GM12865 (cell line): Measurements from ENCODE around the gene TTC6.

Experiments
- DNase-seq: peaks from one replicate; pipeline ENCODE4 v3.0.0; 2010; ENCODE audit warnings: low read depth
- H3K4me3 ChIP-seq: 2 replicates; pipeline ENCODE4 v1.5.1; 2011; ENCODE audit warnings: mild to moderate bottlenecking, low read depth, low read length, control low read depth
- CTCF ChIP-seq: IDR thresholded peaks from 2 replicates; pipeline ENCODE4 v1.5.1; 2011; ENCODE audit warnings: low read length, control low read depth, low read depth, inconsistent platforms; ENCODE audit not compliant: insufficient read depth; ENCODE audit errors: missing control alignments

TTC6 gene

DNA sequence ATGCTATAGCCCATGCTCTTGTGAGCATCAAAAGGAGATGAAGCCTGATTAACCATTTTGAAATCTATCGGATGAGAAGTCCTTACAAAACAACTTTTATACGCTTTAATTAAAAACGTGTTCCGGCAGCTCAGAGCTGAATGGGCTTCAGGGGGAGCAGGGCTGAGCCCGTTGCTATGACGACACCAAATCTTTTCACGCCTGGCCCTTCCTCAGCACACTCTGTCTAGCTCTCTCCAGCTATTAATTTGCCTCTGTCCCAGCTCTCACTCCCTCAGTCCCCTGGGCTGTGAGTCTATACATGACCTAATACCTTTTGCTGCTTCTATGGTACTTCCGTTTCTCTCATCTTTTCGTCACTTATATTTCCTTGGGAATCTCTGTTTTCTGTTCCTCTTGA, 16.2 kb upstream of the TTC6 start:
- DNase-seq = no peak
- H3K4me3 ChIP-seq = no peak overlapping the region
- no peak for TF ChIP-seq CTCF

- DNase-seq = no peak
- H3K4me3 ChIP-seq = no peak overlapping the region
- TF ChIP-seq CTCF = no peak
Measured at GRCh38 chr14:37580146-37580545, 15.3 kb upstream of the TTC6 start.

GRCh38 chr14:37583358-37584210, 11.8 kb upstream of the TTC6 start:
- no peak for DNase-seq
- TF ChIP-seq CTCF = no peak
- H3K4me3 ChIP-seq = no peak overlapping the region

DNA sequence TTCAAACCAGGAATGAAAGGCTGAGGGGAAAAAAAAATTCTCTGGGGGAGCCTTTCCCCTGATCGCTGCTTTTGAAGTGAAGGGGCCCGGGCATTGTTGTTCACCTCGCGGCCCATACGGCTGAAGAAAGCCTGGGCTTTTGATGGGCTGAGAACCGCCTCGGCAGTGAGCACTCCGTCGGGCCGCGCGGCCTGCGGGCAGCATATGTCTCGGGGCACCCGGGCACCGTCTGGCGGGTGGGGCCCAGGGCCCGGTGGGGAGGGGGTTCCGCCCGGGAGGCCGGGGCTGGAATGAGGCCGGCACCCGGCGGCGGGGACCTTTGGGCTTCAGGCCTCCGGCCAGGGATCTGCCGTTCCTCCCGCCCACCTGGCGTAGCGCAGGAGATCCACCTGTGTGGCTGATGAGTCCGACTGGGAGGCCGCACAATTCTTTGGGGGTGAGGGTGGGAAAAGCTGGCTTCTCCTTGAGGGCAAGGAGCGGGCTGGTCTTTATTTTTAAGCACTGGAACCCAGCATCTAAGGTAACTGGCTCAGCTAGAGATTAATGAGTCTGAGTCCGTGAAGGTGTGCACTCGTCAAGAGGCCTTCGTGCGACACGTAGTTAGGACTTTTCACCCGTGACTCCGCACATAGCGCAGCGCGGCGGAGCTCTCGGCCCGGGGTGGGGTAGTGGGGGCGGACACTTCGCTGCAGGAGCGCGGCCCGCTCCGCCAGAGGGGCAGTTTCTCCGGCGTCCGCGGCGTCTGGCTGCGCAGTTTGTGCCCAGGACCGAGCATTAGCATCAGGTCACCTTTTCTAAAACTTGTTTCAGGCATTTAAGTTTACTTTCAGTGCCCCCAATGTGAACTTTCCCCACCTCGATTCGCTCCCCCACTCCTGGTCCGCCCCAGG, 11.0 kb upstream of the TTC6 start:
- no peak overlapping the region for H3K4me3 ChIP-seq
- no peak for DNase-seq
- no peak for TF ChIP-seq CTCF

DNA sequence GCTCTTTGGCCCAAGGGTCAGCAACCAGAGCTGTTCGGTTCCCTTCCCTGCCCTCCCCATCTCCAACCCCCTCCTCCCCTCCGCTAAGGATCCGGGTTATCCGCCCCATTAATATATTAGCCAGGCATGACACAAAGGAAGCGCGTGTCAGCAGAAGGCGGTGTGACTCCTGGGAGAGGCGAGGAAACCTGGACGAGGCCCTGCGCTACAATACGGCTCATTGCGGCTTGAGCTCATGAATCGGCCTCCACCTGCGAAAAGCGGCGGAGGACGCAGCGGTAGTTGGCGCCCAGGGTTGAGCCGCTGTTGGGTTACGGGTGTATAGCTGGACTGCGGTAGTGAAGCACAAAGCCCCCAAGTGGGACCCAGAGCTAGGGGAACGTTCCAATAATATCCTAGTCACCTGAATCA, 10.3 kb upstream of the TTC6 start:
- H3K4me3 ChIP-seq = no peak overlapping the region
- no peak for DNase-seq
- no peak for TF ChIP-seq CTCF

- DNase-seq = no peak
Measured at GRCh38 chr14:37585971-37586796, 9.2 kb upstream of the TTC6 start.

More at GRCh38 chr14:37585971-37586796, 9.2 kb upstream of the TTC6 start:
- TF ChIP-seq CTCF = no peak
- H3K4me3 ChIP-seq = no peak overlapping the region
